HepG2 (cell line): ENCODE results near the gene SOBP. TPM values are rescaled to one million over a fixed set of nuclear protein-coding genes. Genes with fewer than 3 reads are reported as not detected.

Experiments used
- ATAC-seq: fragments of 200-7000 bp; cut with Tn5 transposase; 3 replicates; pipeline ENCODE4 v1.9.1; 2020; ENCODE audit warnings: mild to moderate bottlenecking, moderate library complexity
- BruUV-seq: library from RNA; stranded (reverse); fragments of 400-500 nt; replicated peaks from 2 replicates; lab custom pipeline; 2021; lab: Mats Ljungman, UMichigan
- CTCF ChIA-PET: fragments of 300-600 bp; formaldehyde crosslinking; extraction: SDS; loops from one replicate; lab custom pipeline; 2021; ENCODE audit warnings: low total read pairs, inconsistent platforms, low intra/inter-chr PET ratio; lab: Yijun Ruan, JAX
- POLR2A ChIA-PET: fragments of 350-600 bp; sonication (Branson Sonifier 250); formaldehyde crosslinking; loops from one replicate; lab custom pipeline; 2020; ENCODE audit warnings: antibody characterized with exemption, inconsistent platforms; lab: Yijun Ruan, JAX
- DNase-seq: peaks from one replicate; pipeline ENCODE4 v3.0.0-alpha.2; 2015; ENCODE audit warnings: low spot score
- FAIRE-seq: peaks from 3 replicates; lab custom pipeline; 2011; peaks lifted over from hg19 to GRCh38; lab: Jason Lieb, UNC
- H2AFZ ChIP-seq: one replicate; pipeline ENCODE4 v1.6.1; 2011; ENCODE audit warnings: low read length, inconsistent platforms
- H3K27ac ChIP-seq: fragments of 300-600 bp; 3 replicates; pipeline ENCODE4 v1.8.0; 2011; ENCODE audit warnings: mixed run types, mild to moderate bottlenecking, mixed read lengths, low read length, inconsistent platforms; ENCODE audit not compliant: insufficient read depth; ENCODE audit errors: extremely low read length
- H3K27me3 ChIP-seq, 2 experiments: fragments of 200-600 bp in 1 of 2; 2 replicates in 1 of 2; 3 replicates in 1 of 2; pipeline versions ENCODE4 v1.6.0 to v1.8.0; 2011; ENCODE audit warnings: low read length in 2 of 2, mild to moderate bottlenecking in 2 of 2, moderate library complexity in 2 of 2, inconsistent platforms in 1 of 2; ENCODE audit not compliant: insufficient read depth in 2 of 2, control insufficient read depth in 1 of 2
- H3K36me3 ChIP-seq, 2 experiments: fragments of 200-600 bp in 1 of 2; replicated peaks in 1 of 2; 2 replicates in 1 of 2; 3 replicates in 1 of 2; pipeline versions ENCODE4 v1.5.1 to v1.8.0; 2011; ENCODE audit warnings: low read length in 2 of 2, inconsistent platforms in 1 of 2; ENCODE audit not compliant: insufficient read depth in 2 of 2, control insufficient read depth in 1 of 2
- H3K4me1 ChIP-seq: 2 replicates; pipeline ENCODE4 v1.5.1; 2012; ENCODE audit warnings: low read length, inconsistent platforms; ENCODE audit not compliant: insufficient read depth
- H3K4me2 ChIP-seq: 2 replicates; pipeline ENCODE4 v1.6.0; 2011; ENCODE audit warnings: low read depth, low read length, inconsistent platforms
- H3K4me3 ChIP-seq, 3 experiments: fragments of 200-600 bp in 1 of 3; sonication (generic), shearing (Covaris generic) in 1 of 3; replicated peaks in 1 of 3; 2 replicates each; pipeline ENCODE4 v1.5.1; 2011 to 2016; ENCODE audit warnings: low read length in 3 of 3, inconsistent platforms in 2 of 3, low read depth in 2 of 3, mild to moderate bottlenecking in 2 of 3, control low read depth in 1 of 3, mixed read lengths in 1 of 3; ENCODE audit not compliant: insufficient read depth in 1 of 3
- H3K79me2 ChIP-seq: one replicate; pipeline ENCODE4 v1.6.1; 2011; ENCODE audit warnings: low read length, inconsistent platforms; ENCODE audit not compliant: insufficient read depth
- H3K9ac ChIP-seq: 2 replicates; pipeline ENCODE4 v1.6.0; 2011; ENCODE audit warnings: mild to moderate bottlenecking, low read depth, low read length, inconsistent platforms; ENCODE audit not compliant: insufficient read depth
- H3K9me3 ChIP-seq: 2 replicates; pipeline ENCODE4 v1.5.1; 2012; ENCODE audit warnings: mild to moderate bottlenecking, low read length
- H4K20me1 ChIP-seq: 2 replicates; pipeline ENCODE4 v1.6.0; 2011; ENCODE audit warnings: inconsistent platforms, mild to moderate bottlenecking, low read length, moderate library complexity; ENCODE audit not compliant: insufficient read depth
- CEBPB ChIP-seq: IDR thresholded peaks from 2 replicates; pipeline ENCODE4 v1.6.1; 2011; ENCODE audit warnings: low read depth, low read length, improper control_type of control experiment, borderline replicate concordance
- DNMT3B ChIP-seq: conservative IDR thresholded peaks from 2 replicates; pipeline ENCODE4 v1.6.1; 2016; ENCODE audit warnings: missing biosample characterization, control low read depth
- ZFYVE20 ChIP-seq: sonication (generic); formaldehyde crosslinking; IDR thresholded peaks from 2 replicates; pipeline ENCODE4 v1.8.0; 2023; ENCODE audit warnings: low read depth, mild to moderate bottlenecking, moderate library complexity, missing genetic modification reagents, borderline replicate concordance
- ZSCAN31 ChIP-seq: sonication (generic); formaldehyde crosslinking; IDR thresholded peaks from 2 replicates; pipeline ENCODE4 v1.5.0; 2020; ENCODE audit warnings: low read depth, mild to moderate bottlenecking, missing genetic modification reagents
- WGBS: methylation state at CpG from one replicate; pipeline ENCODE4 v1.1.6; 2017; ENCODE audit warnings: low lambda C conversion rate; 5-methylcytosine and 5-hydroxymethylcytosine counted together
- in situ Hi-C: cut with HindIII; loops from 2 replicates; pipeline ENCODE4 v1.10.0; 2017; ENCODE audit warnings: low pct_unique_long_range_greater_than_20kb; ENCODE audit not compliant: extremely low pct_ligation_motif_present
- intact Hi-C: fragments of 100-400 bp; cut with micrococcal nuclease; formaldehyde crosslinking; loops from one replicate; pipeline ENCODE4 v1.10.0; 2022; ENCODE audit not compliant: unreplicated experiment
- polyA plus RNA-seq, 8 experiments: library from polyadenylated mRNA; depleted of rRNA in 3 of 8; stranded (reverse) in 7 of 8; unstranded in 1 of 8; fragments of >200 nt; fragmentation: Illumina TruSeq in 4 of 8; extraction: Trizol in 4 of 8; gene quantifications; 2 replicates each; pipeline versions ENCODE4 v1.2.1 to v1.2.3, GENCODE V29; 2011 to 2016; ENCODE audit warnings: low read depth in 4 of 8, missing spikeins in 1 of 8, mixed read lengths in 1 of 8; ENCODE audit not compliant: insufficient read depth in 1 of 8
- total RNA-seq, 5 experiments: library from RNA; depleted of rRNA; stranded (reverse); fragments of >200 nt; fragmentation: Illumina TruSeq; extraction: Trizol; gene quantifications; 2 replicates each; pipeline ENCODE4 v1.2.3, GENCODE V29; 2016; ENCODE audit warnings: low read depth in 1 of 5
- TF ChIP-seq, protein P1 (sequence below), 2 experiments: IDR thresholded peaks; 2 replicates each; pipeline ENCODE4 v1.6.1; 2011 to 2012; ENCODE audit warnings: low read length in 2 of 2, borderline replicate concordance in 1 of 2, low read depth in 1 of 2, mild to moderate bottlenecking in 1 of 2, moderate library complexity in 1 of 2
- TF ChIP-seq, protein P2 (sequence below): sonication (generic); formaldehyde crosslinking; IDR thresholded peaks from 2 replicates; pipeline ENCODE4 v1.8.0; 2022; ENCODE audit warnings: mild to moderate bottlenecking, missing genetic modification reagents, borderline replicate concordance
- TF ChIP-seq, protein P3 (sequence below): sonication (generic); formaldehyde crosslinking; IDR thresholded peaks from 2 replicates; pipeline ENCODE4 v1.8.0; 2023; ENCODE audit warnings: mild to moderate bottlenecking, missing genetic modification reagents
- TF ChIP-seq, protein P4 (sequence below): sonication (generic); formaldehyde crosslinking; IDR thresholded peaks from 2 replicates; pipeline ENCODE4 v1.4.0; 2020; ENCODE audit warnings: missing genetic modification reagents, borderline replicate concordance

SOBP gene
- total and polyA plus RNA-seq, 2 of the 13 experiments (the other 11 are each of a cell fraction or from before 2014, with no cell fraction given) = 1.5 to 6.9 TPM

DNA sequence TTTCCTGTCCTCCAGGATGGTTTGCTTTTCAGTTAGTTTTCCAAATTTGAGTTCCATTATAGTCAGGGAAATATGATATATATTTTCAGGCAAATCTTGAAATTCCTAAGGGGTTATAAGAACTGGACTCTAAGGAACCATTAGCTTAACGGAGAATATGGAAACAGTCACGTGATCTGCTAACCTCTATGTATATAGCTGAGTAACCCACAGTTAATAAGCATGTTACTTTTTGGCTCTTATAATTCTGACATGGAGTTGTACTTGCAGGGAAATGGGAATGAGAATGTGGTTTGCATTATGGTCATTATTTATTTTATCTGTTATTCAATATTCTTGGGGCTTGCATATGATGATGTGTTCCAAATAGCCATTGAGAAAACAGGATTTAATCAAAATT lies 23.3 kb downstream of the SOBP start:
- no peaks in the 10 kb centered on the region for H3K79me2 ChIP-seq
- DNase-seq (no peak), FAIRE-seq (no peak), ATAC-seq (no peak)
- H3K9me3 ChIP-seq = no peaks in the 10 kb centered on the region
- 96% methylated on average over 2 of the region's 2 CpGs for WGBS
- POLR2A ChIA-PET = no interaction called here
- no peaks in the 10 kb centered on the region for H3K27me3 ChIP-seq
- H3K4me3 ChIP-seq = no peak overlapping the region
- CTCF ChIA-PET = no interaction called here
- intact Hi-C loops (no loop called here), in situ Hi-C loops (no loop called here)
- no peak overlapping the region for H3K27ac ChIP-seq
- no peaks in the 10 kb centered on the region for H4K20me1 ChIP-seq
- no peaks in the 10 kb centered on the region for H3K4me1 ChIP-seq
- no peak overlapping the region for H2AFZ ChIP-seq
- TF ChIP-seq, protein P1, sequence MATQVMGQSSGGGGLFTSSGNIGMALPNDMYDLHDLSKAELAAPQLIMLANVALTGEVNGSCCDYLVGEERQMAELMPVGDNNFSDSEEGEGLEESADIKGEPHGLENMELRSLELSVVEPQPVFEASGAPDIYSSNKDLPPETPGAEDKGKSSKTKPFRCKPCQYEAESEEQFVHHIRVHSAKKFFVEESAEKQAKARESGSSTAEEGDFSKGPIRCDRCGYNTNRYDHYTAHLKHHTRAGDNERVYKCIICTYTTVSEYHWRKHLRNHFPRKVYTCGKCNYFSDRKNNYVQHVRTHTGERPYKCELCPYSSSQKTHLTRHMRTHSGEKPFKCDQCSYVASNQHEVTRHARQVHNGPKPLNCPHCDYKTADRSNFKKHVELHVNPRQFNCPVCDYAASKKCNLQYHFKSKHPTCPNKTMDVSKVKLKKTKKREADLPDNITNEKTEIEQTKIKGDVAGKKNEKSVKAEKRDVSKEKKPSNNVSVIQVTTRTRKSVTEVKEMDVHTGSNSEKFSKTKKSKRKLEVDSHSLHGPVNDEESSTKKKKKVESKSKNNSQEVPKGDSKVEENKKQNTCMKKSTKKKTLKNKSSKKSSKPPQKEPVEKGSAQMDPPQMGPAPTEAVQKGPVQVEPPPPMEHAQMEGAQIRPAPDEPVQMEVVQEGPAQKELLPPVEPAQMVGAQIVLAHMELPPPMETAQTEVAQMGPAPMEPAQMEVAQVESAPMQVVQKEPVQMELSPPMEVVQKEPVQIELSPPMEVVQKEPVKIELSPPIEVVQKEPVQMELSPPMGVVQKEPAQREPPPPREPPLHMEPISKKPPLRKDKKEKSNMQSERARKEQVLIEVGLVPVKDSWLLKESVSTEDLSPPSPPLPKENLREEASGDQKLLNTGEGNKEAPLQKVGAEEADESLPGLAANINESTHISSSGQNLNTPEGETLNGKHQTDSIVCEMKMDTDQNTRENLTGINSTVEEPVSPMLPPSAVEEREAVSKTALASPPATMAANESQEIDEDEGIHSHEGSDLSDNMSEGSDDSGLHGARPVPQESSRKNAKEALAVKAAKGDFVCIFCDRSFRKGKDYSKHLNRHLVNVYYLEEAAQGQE (IDR thresholded peaks at IDR 0.05; ENCODE audit: borderline replicate concordance in 1 of 2, low read depth in 1 of 2, low read length in 2 of 2) = no peak
- TF ChIP-seq, all 625 proteins: peak for 0
- no peak overlapping the region for H3K9ac ChIP-seq
- no peak overlapping the region for H3K4me2 ChIP-seq
- peaks cover 6 to 29% of the 10 kb centered on the region in 2 experiments; a peak in 3 of 5 replicates for H3K36me3 ChIP-seq
- no TSS peak for BruUV-seq

DNA sequence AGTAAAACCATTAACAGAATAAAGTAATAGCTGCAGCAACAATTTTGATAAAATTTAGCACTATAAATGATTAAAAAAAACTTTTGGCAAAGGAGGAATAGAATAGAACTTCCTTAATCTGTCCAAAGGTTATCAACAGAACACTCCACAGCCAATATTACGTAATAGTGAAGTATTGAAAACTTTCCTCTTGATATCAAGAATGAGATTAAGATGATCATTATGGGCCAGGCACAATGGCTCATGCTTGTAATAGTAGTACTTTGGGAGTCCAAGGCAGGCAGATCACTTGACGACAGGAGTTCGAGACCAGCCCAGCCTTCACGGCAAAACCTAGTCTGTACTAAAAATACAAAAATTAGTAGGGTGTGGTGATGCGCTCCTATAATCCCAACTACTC lies 26.0 kb downstream of the SOBP start:
- ATAC-seq (no peak), FAIRE-seq (no peak), DNase-seq (no peak)
- WGBS = 97% methylated on average over 5 of the region's 5 CpGs
- H3K36me3 ChIP-seq = peaks cover 4 to 24% of the 10 kb centered on the region in 2 experiments; a peak in 4 of 5 replicates
- no peaks in the 10 kb centered on the region for H3K27me3 ChIP-seq
- H3K4me3 ChIP-seq = no peak overlapping the region
- no peak overlapping the region for H3K27ac ChIP-seq
- H3K79me2 ChIP-seq = no peaks in the 10 kb centered on the region
- H3K9ac ChIP-seq = no peak overlapping the region
- ChIA-PET POLR2A (no interaction called here), CTCF (no interaction called here)
- no peaks in the 10 kb centered on the region for H3K4me1 ChIP-seq
- intact Hi-C loops (no loop called here), in situ Hi-C loops (no loop called here)
- H3K9me3 ChIP-seq = no peaks in the 10 kb centered on the region
- no peaks in the 10 kb centered on the region for H4K20me1 ChIP-seq
- no TSS peak for BruUV-seq
- no peak overlapping the region for H2AFZ ChIP-seq
- H3K4me2 ChIP-seq = no peak overlapping the region
- TF ChIP-seq ZFYVE20 (CRISPR knock-in tag) = no peak
- TF ChIP-seq DNMT3B (CRISPR knock-in tag) = no peak
- TF ChIP-seq, protein P2, sequence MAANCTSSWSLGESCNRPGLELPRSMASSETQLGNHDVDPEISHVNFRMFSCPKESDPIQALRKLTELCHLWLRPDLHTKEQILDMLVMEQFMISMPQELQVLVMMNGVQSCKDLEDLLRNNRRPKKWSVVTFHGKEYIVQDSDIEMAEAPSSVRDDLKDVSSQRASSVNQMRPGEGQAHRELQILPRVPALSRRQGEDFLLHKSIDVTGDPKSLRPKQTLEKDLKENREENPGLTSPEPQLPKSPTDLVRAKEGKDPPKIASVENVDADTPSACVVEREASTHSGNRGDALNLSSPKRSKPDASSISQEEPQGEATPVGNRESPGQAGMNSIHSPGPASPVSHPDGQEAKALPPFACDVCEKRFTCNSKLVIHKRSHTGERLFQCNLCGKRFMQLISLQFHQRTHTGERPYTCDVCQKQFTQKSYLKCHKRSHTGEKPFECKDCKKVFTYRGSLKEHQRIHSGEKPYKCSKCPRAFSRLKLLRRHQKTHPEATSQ (CRISPR knock-in tag) = no peak
- TF ChIP-seq CEBPB = peak; percentile 75; the same call in 1 of the 2 replicates
- TF ChIP-seq, protein P3, sequence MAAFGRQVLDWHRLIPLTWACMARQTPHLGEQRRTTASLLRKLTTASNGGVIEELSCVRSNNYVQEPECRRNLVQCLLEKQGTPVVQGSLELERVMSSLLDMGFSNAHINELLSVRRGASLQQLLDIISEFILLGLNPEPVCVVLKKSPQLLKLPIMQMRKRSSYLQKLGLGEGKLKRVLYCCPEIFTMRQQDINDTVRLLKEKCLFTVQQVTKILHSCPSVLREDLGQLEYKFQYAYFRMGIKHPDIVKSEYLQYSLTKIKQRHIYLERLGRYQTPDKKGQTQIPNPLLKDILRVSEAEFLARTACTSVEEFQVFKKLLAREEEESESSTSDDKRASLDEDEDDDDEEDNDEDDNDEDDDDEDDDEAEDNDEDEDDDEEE (CRISPR knock-in tag) = no peak
- TF ChIP-seq, protein P4, sequence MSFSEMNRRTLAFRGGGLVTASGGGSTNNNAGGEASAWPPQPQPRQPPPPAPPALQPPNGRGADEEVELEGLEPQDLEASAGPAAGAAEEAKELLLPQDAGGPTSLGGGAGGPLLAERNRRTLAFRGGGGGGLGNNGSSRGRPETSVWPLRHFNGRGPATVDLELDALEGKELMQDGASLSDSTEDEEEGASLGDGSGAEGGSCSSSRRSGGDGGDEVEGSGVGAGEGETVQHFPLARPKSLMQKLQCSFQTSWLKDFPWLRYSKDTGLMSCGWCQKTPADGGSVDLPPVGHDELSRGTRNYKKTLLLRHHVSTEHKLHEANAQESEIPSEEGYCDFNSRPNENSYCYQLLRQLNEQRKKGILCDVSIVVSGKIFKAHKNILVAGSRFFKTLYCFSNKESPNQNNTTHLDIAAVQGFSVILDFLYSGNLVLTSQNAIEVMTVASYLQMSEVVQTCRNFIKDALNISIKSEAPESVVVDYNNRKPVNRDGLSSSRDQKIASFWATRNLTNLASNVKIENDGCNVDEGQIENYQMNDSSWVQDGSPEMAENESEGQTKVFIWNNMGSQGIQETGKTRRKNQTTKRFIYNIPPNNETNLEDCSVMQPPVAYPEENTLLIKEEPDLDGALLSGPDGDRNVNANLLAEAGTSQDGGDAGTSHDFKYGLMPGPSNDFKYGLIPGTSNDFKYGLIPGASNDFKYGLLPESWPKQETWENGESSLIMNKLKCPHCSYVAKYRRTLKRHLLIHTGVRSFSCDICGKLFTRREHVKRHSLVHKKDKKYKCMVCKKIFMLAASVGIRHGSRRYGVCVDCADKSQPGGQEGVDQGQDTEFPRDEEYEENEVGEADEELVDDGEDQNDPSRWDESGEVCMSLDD = no peak
- TF ChIP-seq ZSCAN31 (CRISPR knock-in tag) = no peak
